K562 (cell line): Measurements from ENCODE around the gene ZSWIM4. TPM values are rescaled to one million over a fixed set of nuclear protein-coding genes. Genes with fewer than 3 reads are reported as not detected.

Experiments
- JUND ChIP-seq, 2 experiments: IDR thresholded peaks; 2 replicates in 1 of 2; 3 replicates in 1 of 2; pipeline ENCODE4 v1.6.1; 2011; ENCODE audit warnings: borderline replicate concordance in 2 of 2, low read depth in 2 of 2, low read length in 2 of 2, improper control_type of control experiment in 1 of 2, missing biosample characterization in 1 of 2, missing genetic modification characterization in 1 of 2, missing genetic modification reagents in 1 of 2
- KDM4B ChIP-seq, 2 experiments: fragments of 450-650 bp in 1 of 2; sonication (generic) in 1 of 2; IDR thresholded peaks; 2 replicates each; pipeline ENCODE4 v1.6.1; 2016 to 2017; ENCODE audit warnings: borderline replicate concordance in 2 of 2, antibody characterized with exemption in 1 of 2, low read depth in 1 of 2, mild to moderate bottlenecking in 1 of 2
- MCM2 ChIP-seq: fragments of 450-650 bp; IDR thresholded peaks from 2 replicates; pipeline ENCODE4 v1.6.1; 2017; ENCODE audit warnings: low read depth, mild to moderate bottlenecking
- MECOM ChIP-seq: fragments of 250-450 bp; sonication (Bioruptor Pico); IDR thresholded peaks from 2 replicates; pipeline ENCODE4 v1.8.0; 2022; ENCODE audit warnings: inconsistent platforms
- MIER1 ChIP-seq: fragments of 450-650 bp; IDR thresholded peaks from 2 replicates; pipeline ENCODE4 v1.6.1; 2016; ENCODE audit warnings: antibody characterized with exemption, mild to moderate bottlenecking, low read depth
- PHB2 ChIP-seq: fragments of 450-650 bp; IDR thresholded peaks from 2 replicates; pipeline ENCODE4 v1.6.1; 2017; ENCODE audit warnings: low read depth
- PRPF4 ChIP-seq: fragments of 200-400 bp; formaldehyde crosslinking; IDR thresholded peaks from one replicate; pipeline ENCODE4 v1.6.1; 2017; ENCODE audit warnings: low read length, low read depth, mild to moderate bottlenecking; ENCODE audit not compliant: insufficient read depth, poor library complexity, severe bottlenecking
- ZNF12 ChIP-seq: sonication (generic); formaldehyde crosslinking; IDR thresholded peaks from 2 replicates; pipeline ENCODE4 v1.4.0; 2020; ENCODE audit warnings: mild to moderate bottlenecking, missing genetic modification reagents
- ZNF274 ChIP-seq: IDR thresholded peaks from 2 replicates; pipeline ENCODE4 v1.6.1; 2011; ENCODE audit warnings: low read depth, mild to moderate bottlenecking, low read length, moderate library complexity, borderline replicate concordance
- ZNF282 ChIP-seq: sonication (generic); formaldehyde crosslinking; IDR thresholded peaks from 2 replicates; pipeline ENCODE4 v1.8.1; 2023; ENCODE audit warnings: missing genetic modification reagents
- ZNF507 ChIP-seq: conservative IDR thresholded peaks from 2 replicates; pipeline ENCODE4 v1.6.1; 2017; ENCODE audit warnings: missing genetic modification characterization, missing compliant biosample characterization
- polyA plus RNA-seq, 8 experiments: library from polyadenylated mRNA; depleted of rRNA in 4 of 8; stranded (reverse) in 5 of 8; unstranded in 3 of 8; fragments of >200 nt; fragmentation: Nextera tagmentation in 2 of 8; fragmentation: Illumina TruSeq in 1 of 8; extraction: Ambion mirVana in 2 of 8; extraction: Trizol in 1 of 8; gene quantifications; 2 replicates each; pipeline versions ENCODE4 v1.2.1 to v1.2.3, GENCODE V29; 2011 to 2014; ENCODE audit warnings: inconsistent platforms in 1 of 8, missing spikeins in 1 of 8
- total RNA-seq, 7 experiments: library from RNA; depleted of rRNA in 6 of 7; stranded (reverse); fragments of >200 nt in 6 of 7; fragmentation: Illumina TruSeq in 2 of 7; extraction: Trizol in 2 of 7; gene quantifications; 2 replicates each; pipeline versions ENCODE4 v1.2.1 to v1.2.3, GENCODE V29; 2011 to 2021; ENCODE audit warnings: low replicate concordance in 1 of 7
- TF ChIP-seq, protein P1 (sequence below): fragments of 250-450 bp; sonication (Bioruptor Pico); IDR thresholded peaks from 2 replicates; pipeline ENCODE4 v1.4.0; 2020; ENCODE audit warnings: mild to moderate bottlenecking, moderate library complexity, borderline replicate concordance
- TF ChIP-seq, protein P2 (sequence below): sonication (generic); formaldehyde crosslinking; IDR thresholded peaks from 2 replicates; pipeline ENCODE4 v1.4.0; 2020; ENCODE audit warnings: mild to moderate bottlenecking, missing genetic modification reagents
- TF ChIP-seq, protein P3 (sequence below), 2 experiments: IDR thresholded peaks in 1 of 2; conservative IDR thresholded peaks in 1 of 2; 2 replicates each; pipeline ENCODE4 v1.6.1; 2016; ENCODE audit warnings: low read depth in 2 of 2, mild to moderate bottlenecking in 1 of 2, missing compliant biosample characterization in 1 of 2, missing genetic modification characterization in 1 of 2, moderate library complexity in 1 of 2
- TF ChIP-seq, protein P4 (sequence below): fragments of 250-450 bp; sonication (Bioruptor Pico); IDR thresholded peaks from 2 replicates; pipeline ENCODE4 v1.6.1; 2021; ENCODE audit warnings: mild to moderate bottlenecking

Gene ZSWIM4
- total and polyA plus RNA-seq, 9 of the 15 experiments (the other 6 are each of a cell fraction or from before 2014, with no cell fraction given): 0.25 to 3.7 (median 0.79) TPM; not detected in 2

DNA sequence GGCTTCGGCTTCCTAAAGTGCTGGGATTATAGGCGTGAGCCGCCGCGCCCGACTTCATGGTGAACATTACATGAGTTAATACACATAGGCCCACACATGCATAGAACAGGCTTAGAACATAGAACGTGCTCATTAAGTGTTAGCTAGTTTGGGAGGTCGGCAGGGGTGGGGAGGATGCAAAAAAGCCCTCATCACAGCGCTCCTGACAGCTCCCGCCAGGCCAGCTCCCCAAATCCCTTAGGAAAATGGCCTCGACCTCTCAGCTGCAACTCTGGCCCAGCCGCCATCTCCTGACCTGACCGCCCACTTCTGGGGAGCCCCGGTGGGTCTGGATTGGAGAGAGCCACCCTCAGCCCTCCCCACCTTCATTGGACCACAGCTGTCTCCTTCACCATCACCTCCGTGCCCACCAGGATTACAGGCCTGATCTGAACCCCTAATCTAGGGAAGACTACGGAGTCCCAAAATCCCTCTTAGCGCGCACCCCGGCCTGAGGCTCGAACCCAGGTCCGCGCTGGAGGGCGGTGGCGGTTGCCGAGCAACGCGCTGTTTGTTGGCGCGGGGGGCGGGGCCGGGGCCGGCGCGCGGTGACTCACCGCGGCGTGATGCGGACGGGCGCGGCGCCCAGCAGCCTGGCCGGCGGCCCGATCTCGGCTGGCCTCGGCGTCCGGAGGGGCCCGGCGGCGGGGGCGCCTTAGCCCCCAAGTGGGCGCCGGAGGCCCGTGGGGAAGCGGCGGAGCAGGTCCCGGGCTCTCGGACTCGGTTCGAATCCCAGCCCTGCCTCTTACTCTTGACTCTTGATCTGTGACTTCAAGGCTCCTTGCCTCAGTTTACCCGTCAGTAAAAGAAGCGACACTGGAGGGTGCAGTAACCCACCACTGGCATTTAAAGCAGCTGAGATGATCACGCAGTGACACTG is 55.0 kb downstream of the ZSWIM4 start (continued):
- TF ChIP-seq ZNF282 (CRISPR knock-in tag): no peak
- TF ChIP-seq ZNF12: no peak
- no peak for TF ChIP-seq KDM4B (IDR thresholded peaks at IDR 0.05; ENCODE audit: borderline replicate concordance in 2 of 2, low read depth in 1 of 2)
- TF ChIP-seq, protein P1, sequence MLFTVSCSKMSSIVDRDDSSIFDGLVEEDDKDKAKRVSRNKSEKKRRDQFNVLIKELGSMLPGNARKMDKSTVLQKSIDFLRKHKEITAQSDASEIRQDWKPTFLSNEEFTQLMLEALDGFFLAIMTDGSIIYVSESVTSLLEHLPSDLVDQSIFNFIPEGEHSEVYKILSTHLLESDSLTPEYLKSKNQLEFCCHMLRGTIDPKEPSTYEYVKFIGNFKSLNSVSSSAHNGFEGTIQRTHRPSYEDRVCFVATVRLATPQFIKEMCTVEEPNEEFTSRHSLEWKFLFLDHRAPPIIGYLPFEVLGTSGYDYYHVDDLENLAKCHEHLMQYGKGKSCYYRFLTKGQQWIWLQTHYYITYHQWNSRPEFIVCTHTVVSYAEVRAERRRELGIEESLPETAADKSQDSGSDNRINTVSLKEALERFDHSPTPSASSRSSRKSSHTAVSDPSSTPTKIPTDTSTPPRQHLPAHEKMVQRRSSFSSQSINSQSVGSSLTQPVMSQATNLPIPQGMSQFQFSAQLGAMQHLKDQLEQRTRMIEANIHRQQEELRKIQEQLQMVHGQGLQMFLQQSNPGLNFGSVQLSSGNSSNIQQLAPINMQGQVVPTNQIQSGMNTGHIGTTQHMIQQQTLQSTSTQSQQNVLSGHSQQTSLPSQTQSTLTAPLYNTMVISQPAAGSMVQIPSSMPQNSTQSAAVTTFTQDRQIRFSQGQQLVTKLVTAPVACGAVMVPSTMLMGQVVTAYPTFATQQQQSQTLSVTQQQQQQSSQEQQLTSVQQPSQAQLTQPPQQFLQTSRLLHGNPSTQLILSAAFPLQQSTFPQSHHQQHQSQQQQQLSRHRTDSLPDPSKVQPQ (CRISPR knock-in tag): no peak
- TF ChIP-seq MCM2: no peak
- TF ChIP-seq JUND (IDR thresholded peaks at IDR 0.05; ENCODE audit: borderline replicate concordance, low read depth, low read length): peak; percentile 96
- TF ChIP-seq JUND (tag; IDR thresholded peaks at IDR 0.05; ENCODE audit: borderline replicate concordance, low read depth, low read length): peak; percentile 81; the same call in 1 of the 3 replicates
- TF ChIP-seq, protein P2, sequence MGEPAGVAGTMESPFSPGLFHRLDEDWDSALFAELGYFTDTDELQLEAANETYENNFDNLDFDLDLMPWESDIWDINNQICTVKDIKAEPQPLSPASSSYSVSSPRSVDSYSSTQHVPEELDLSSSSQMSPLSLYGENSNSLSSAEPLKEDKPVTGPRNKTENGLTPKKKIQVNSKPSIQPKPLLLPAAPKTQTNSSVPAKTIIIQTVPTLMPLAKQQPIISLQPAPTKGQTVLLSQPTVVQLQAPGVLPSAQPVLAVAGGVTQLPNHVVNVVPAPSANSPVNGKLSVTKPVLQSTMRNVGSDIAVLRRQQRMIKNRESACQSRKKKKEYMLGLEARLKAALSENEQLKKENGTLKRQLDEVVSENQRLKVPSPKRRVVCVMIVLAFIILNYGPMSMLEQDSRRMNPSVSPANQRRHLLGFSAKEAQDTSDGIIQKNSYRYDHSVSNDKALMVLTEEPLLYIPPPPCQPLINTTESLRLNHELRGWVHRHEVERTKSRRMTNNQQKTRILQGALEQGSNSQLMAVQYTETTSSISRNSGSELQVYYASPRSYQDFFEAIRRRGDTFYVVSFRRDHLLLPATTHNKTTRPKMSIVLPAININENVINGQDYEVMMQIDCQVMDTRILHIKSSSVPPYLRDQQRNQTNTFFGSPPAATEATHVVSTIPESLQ: no peak
- no peak for TF ChIP-seq ZNF507 (tag)
- TF ChIP-seq PRPF4: no peak
- TF ChIP-seq ZNF274: no peak
- no peak for TF ChIP-seq MIER1
- no peak for TF ChIP-seq PHB2
- TF ChIP-seq, protein P3, sequence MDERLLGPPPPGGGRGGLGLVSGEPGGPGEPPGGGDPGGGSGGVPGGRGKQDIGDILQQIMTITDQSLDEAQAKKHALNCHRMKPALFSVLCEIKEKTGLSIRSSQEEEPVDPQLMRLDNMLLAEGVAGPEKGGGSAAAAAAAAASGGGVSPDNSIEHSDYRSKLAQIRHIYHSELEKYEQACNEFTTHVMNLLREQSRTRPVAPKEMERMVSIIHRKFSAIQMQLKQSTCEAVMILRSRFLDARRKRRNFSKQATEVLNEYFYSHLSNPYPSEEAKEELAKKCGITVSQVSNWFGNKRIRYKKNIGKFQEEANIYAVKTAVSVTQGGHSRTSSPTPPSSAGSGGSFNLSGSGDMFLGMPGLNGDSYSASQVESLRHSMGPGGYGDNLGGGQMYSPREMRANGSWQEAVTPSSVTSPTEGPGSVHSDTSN (CRISPR knock-in tag; IDR thresholded peaks at IDR 0.05; ENCODE audit: low read depth): no peak
- TF ChIP-seq, protein P3 (tag; conservative IDR thresholded peaks at IDR 0.05; ENCODE audit: low read depth): no peak
- no peak for TF ChIP-seq MECOM
- TF ChIP-seq, protein P4, sequence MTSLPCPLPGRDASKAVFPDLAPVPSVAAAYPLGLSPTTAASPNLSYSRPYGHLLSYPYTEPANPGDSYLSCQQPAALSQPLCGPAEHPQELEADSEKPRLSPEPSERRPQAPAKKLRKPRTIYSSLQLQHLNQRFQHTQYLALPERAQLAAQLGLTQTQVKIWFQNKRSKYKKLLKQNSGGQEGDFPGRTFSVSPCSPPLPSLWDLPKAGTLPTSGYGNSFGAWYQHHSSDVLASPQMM: no peak
